Osteocyte (in vitro differentiated cells): ENCODE measurements around the gene ETS1. TPM values are rescaled to one million over a fixed set of nuclear protein-coding genes. Genes with fewer than 3 reads are reported as not detected.
A peak's percentile ranks its signal among the peaks of the same experiment; 100 is the strongest.

Experiments
- DNase-seq: peaks from one replicate; pipeline ENCODE4 v3.0.0; 2021; ENCODE audit warnings: mixed read lengths; ENCODE audit not compliant: unreplicated experiment; ENCODE audit errors: extremely low spot score
- H3K27ac Mint-ChIP-seq: one replicate; pipeline ENCODE4 v1.8.0; 2021; ENCODE audit warnings: mild to moderate bottlenecking, mixed read lengths; ENCODE audit not compliant: unreplicated experiment
- H3K27me3 Mint-ChIP-seq: one replicate; pipeline ENCODE4 v1.8.0; 2021; ENCODE audit warnings: mixed read lengths; ENCODE audit not compliant: unreplicated experiment
- H3K36me3 Mint-ChIP-seq: one replicate; pipeline ENCODE4 v1.8.0; 2021; ENCODE audit warnings: mixed read lengths; ENCODE audit not compliant: unreplicated experiment
- H3K4me1 Mint-ChIP-seq: one replicate; pipeline ENCODE4 v1.8.0; 2021; ENCODE audit warnings: mixed read lengths; ENCODE audit not compliant: unreplicated experiment
- H3K4me3 Mint-ChIP-seq: one replicate; pipeline ENCODE4 v1.8.0; 2021; ENCODE audit warnings: mild to moderate bottlenecking, moderate library complexity, mixed read lengths; ENCODE audit not compliant: unreplicated experiment
- H3K9me3 Mint-ChIP-seq: one replicate; pipeline ENCODE4 v1.8.0; 2021; ENCODE audit warnings: mixed read lengths; ENCODE audit not compliant: unreplicated experiment
- total RNA-seq: library from RNA; stranded (reverse); gene quantifications from 2 replicates; pipeline ENCODE4 v1.2.1, GENCODE V29; 2021
- TF ChIP-seq, protein P1 (sequence below): fragments of 200-600 bp; sonication (generic); IDR thresholded peaks from 2 replicates; pipeline ENCODE4 v1.5.0; 2021; ENCODE audit warnings: antibody characterized with exemption, mild to moderate bottlenecking, moderate library complexity

ETS1 gene
- total RNA-seq, 1 donor from 2014 or later: 77.9 TPM

DNA sequence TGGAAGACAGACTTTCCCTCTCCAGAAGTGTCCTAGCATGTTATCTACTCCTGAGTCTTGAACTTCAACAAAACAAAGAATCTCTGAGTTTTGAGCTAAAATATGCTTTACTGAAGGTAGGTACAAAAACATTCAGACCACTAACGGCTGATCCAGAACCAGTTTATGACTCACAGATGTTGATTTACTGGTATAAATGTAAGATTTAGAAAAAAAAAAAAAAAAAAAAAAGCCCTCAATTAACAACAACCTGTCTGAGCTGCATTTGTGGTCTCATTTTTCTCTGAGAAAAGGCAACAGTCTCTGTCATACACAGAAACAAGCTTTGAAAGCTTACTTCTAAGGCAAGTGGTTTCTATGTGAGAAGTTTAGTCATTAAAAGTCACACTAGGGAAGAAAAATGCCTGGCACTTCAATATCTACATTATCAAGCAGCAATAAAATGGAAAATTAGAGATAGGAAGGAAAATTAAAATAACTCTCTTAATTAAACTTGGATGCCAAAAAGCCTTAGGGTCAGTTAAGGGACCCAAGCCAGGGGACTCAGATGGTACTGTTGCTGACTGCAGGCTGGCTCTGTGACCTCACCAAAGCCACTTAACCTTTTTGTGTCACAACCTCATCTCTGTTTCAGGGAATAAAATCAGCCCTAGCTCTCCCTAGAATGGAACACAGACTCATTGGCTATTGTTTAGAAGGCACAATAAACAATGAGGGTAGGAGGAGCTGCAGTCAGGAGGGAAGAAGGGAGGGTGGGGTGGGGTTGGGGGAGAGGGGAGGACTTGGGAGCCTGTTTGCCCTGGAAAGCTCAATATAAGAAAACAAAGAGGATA lies 61.7 kb downstream of the ETS1 start:
- Mint-ChIP-seq H3K36me3 (no peaks in the 10 kb centered on the region), H3K9me3 (no peaks in the 10 kb centered on the region), H3K27me3 (no peaks in the 10 kb centered on the region), H3K27ac (peak overlapping the region; percentile 16), H3K4me3 (no peak overlapping the region), H3K4me1 (peaks cover 39% of the 10 kb centered on the region)
- no peak for DNase-seq
- TF ChIP-seq, protein P1, sequence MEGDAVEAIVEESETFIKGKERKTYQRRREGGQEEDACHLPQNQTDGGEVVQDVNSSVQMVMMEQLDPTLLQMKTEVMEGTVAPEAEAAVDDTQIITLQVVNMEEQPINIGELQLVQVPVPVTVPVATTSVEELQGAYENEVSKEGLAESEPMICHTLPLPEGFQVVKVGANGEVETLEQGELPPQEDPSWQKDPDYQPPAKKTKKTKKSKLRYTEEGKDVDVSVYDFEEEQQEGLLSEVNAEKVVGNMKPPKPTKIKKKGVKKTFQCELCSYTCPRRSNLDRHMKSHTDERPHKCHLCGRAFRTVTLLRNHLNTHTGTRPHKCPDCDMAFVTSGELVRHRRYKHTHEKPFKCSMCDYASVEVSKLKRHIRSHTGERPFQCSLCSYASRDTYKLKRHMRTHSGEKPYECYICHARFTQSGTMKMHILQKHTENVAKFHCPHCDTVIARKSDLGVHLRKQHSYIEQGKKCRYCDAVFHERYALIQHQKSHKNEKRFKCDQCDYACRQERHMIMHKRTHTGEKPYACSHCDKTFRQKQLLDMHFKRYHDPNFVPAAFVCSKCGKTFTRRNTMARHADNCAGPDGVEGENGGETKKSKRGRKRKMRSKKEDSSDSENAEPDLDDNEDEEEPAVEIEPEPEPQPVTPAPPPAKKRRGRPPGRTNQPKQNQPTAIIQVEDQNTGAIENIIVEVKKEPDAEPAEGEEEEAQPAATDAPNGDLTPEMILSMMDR: no peak

DNA sequence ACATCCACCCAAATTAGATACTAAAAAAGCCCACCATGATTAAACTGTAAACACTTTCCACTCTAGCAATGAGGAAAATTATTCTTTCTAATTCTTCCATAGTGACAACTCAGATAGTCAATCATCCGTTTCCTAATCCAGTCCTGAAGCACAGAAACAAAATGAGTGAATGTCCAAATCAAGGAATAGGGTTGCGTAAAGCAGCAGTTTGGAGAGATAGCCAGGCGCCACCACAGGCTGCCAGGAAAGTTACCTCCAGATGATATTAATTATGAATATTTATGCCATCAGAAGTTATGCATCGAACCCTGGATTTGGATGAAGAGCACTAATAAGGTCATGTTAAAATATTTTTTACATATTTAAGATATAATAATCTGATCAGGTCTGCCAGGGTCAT lies 63.2 kb downstream of the ETS1 start:
- Mint-ChIP-seq H3K4me1 (peaks cover 49% of the 10 kb centered on the region), H3K27ac (peak overlapping the region; percentile 77), H3K36me3 (no peaks in the 10 kb centered on the region), H3K9me3 (no peaks in the 10 kb centered on the region), H3K27me3 (no peaks in the 10 kb centered on the region), H3K4me3 (no peak overlapping the region)
- TF ChIP-seq, protein P1: no peak
- DNase-seq: no peak

DNA sequence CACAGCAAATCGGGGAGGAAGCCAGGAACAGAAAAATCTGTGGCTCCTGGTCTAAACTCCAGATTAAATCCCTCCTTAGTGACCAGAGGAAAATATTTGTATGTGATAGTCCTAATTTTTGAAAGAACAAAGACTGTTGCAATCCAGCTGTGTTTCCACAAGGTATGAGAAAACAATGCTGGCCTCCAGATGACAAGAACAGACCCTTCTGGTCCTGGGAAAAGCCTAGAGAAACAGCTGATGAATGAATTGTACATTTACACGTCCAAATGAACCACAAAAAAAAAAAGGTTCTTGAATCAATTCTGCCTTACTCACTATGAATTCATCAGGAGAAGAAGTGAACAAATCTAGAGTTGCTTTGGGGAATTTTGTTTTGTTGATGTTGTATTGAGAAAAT lies 63.7 kb downstream of the ETS1 start:
- H3K9me3 Mint-ChIP-seq: no peaks in the 10 kb centered on the region
- H3K27me3 Mint-ChIP-seq: no peaks in the 10 kb centered on the region
- no peak for DNase-seq
- TF ChIP-seq, protein P1: no peak
- no peaks in the 10 kb centered on the region for H3K36me3 Mint-ChIP-seq
- H3K27ac Mint-ChIP-seq: peak overlapping the region; percentile 94
- no peak overlapping the region for H3K4me3 Mint-ChIP-seq
- peaks cover 54% of the 10 kb centered on the region for H3K4me1 Mint-ChIP-seq

DNA sequence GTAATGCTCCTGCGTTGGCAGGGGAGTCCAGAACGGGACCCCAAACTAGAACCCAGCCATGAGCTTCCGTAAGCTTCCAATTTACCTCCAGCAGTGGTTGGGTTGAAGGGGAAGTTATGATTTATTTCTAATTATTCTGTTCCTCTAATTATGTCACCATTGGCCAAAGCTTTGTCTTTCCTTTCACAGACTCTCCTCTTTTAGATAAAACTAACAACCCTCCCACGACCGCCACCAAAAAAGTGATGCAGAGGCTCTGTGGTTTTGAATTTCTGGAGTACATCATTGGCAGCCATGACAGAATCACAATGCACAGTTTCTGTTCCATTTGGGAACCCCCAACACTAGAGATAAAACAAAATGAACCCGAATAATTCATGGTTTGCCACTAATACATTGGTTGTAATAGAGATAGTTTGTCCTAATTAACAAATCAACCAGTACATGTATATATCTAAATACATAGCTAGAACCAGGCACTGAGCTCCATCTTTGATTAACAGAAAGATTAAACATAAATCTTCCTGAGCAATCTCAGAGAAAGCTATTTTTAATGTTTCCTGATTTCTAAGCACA lies 64.3 kb downstream of the ETS1 start:
- Mint-ChIP-seq H3K27me3 (no peaks in the 10 kb centered on the region), H3K4me1 (peaks cover 60% of the 10 kb centered on the region), H3K27ac (peak overlapping the region; percentile 94), H3K9me3 (no peaks in the 10 kb centered on the region), H3K36me3 (no peaks in the 10 kb centered on the region), H3K4me3 (peak overlapping the region; percentile 64)
- no peak for DNase-seq
- TF ChIP-seq, protein P1: no peak
